Jurkat, Clone E6-1 (cell line): ENCODE measurements around the gene TMPRSS3.
A peak's percentile ranks its signal among the peaks of the same experiment; 100 is the strongest.

Source experiments
- DNase-seq: peaks from one replicate; pipeline ENCODE4 v3.0.0-alpha.2; 2011; ENCODE audit warnings: low read depth, low spot score
- H3K4me3 ChIP-seq: 2 replicates; pipeline ENCODE4 v1.5.1; 2011; ENCODE audit warnings: mild to moderate bottlenecking, low read length, control low read depth, moderate library complexity

Gene TMPRSS3

GRCh38 chr21:42346866-42347600 is 48.8 kb downstream of the TMPRSS3 start:
- DNase-seq, result no peak
- H3K4me3 ChIP-seq, result no peak overlapping the region

GRCh38 chr21:42346441-42346840 is 49.4 kb downstream of the TMPRSS3 start:
- DNase-seq, result no peak
- no peak overlapping the region for H3K4me3 ChIP-seq

GRCh38 chr21:42344631-42345030 is 51.2 kb downstream of the TMPRSS3 start:
- no peak for DNase-seq
- no peak overlapping the region for H3K4me3 ChIP-seq

GRCh38 chr21:42343963-42344510 is 51.8 kb downstream of the TMPRSS3 start:
- no peak overlapping the region for H3K4me3 ChIP-seq
- no peak for DNase-seq

GRCh38 chr21:42343556-42343955 is 52.3 kb downstream of the TMPRSS3 start:
- no peak overlapping the region for H3K4me3 ChIP-seq

GRCh38 chr21:42343101-42343500 is 52.8 kb downstream of the TMPRSS3 start:
- H3K4me3 ChIP-seq, result no peak overlapping the region
- no peak for DNase-seq

More at GRCh38 chr21:42343556-42343955, 52.3 kb downstream of the TMPRSS3 start:
- no peak for DNase-seq

GRCh38 chr21:42341776-42342542 is 53.9 kb downstream of the TMPRSS3 start:
- H3K4me3 ChIP-seq, result no peak overlapping the region
- no peak for DNase-seq

GRCh38 chr21:42340187-42341050 is 55.4 kb downstream of the TMPRSS3 start:
- DNase-seq, result no peak

GRCh38 chr21:42338729-42339715 is 56.8 kb downstream of the TMPRSS3 start:
- no peak for DNase-seq
- no peak overlapping the region for H3K4me3 ChIP-seq

More at GRCh38 chr21:42340187-42341050, 55.4 kb downstream of the TMPRSS3 start:
- no peak overlapping the region for H3K4me3 ChIP-seq

GRCh38 chr21:42337830-42338728 is 57.8 kb downstream of the TMPRSS3 start:
- peak; percentile 28 for DNase-seq
- H3K4me3 ChIP-seq, result no peak overlapping the region

GRCh38 chr21:42337276-42337675 is 58.6 kb downstream of the TMPRSS3 start:
- H3K4me3 ChIP-seq, result no peak overlapping the region
- DNase-seq, result no peak

- H3K4me3 ChIP-seq, result no peak overlapping the region
- DNase-seq, result no peak
Measured at GRCh38 chr21:42336054-42336453, 59.8 kb downstream of the TMPRSS3 start.

GRCh38 chr21:42332557-42333317 is 63.1 kb downstream of the TMPRSS3 start:
- DNase-seq, result no peak
- H3K4me3 ChIP-seq, result no peak overlapping the region

GRCh38 chr21:42331660-42332059 is 64.2 kb downstream of the TMPRSS3 start:
- DNase-seq, result no peak
- no peak overlapping the region for H3K4me3 ChIP-seq

- H3K4me3 ChIP-seq, result no peak overlapping the region
- DNase-seq, result no peak
Measured at GRCh38 chr21:42330380-42331371, 65.2 kb downstream of the TMPRSS3 start.
